Tibial nerve (tissue), 4 donors: ENCODE measurements around the gene RAB40B. TPM values are rescaled to one million over a fixed set of nuclear protein-coding genes. Genes with fewer than 3 reads are reported as not detected.
A peak's percentile ranks its signal among the peaks of the same experiment; 100 is the strongest.

Experiments used
- DNase-seq, 2 donors: peaks; one replicate each; pipeline ENCODE4 v3.0.0-alpha.2; 2019; ENCODE audit warnings: low spot score in 2 of 2
- H3K27ac ChIP-seq, 4 donors: fragments of 200-600 bp; sonication (generic) in 3 of 4; one replicate each; pipeline ENCODE4 v1.5.1; 2017 to 2019; ENCODE audit warnings: mild to moderate bottlenecking in 1 of 4
- H3K27me3 ChIP-seq, 2 donors: fragments of 200-600 bp; sonication (generic) in 1 of 2; one replicate each; pipeline versions ENCODE4 v1.5.1 to v1.6.0; 2017 to 2019
- H3K36me3 ChIP-seq, 3 donors: fragments of 200-600 bp; sonication (generic); one replicate each; pipeline ENCODE4 v1.5.1; 2018 to 2019
- H3K4me1 ChIP-seq, 4 donors: fragments of 200-600 bp; sonication (generic) in 3 of 4; one replicate each; pipeline ENCODE4 v1.5.1; 2017 to 2019
- H3K4me3 ChIP-seq, 4 donors: fragments of 200-600 bp; sonication (generic) in 3 of 4; one replicate each; pipeline ENCODE4 v1.5.1; 2017 to 2019; ENCODE audit warnings: mild to moderate bottlenecking in 1 of 4, moderate library complexity in 1 of 4
- H3K9me3 ChIP-seq, 4 donors: fragments of 200-600 bp; sonication (generic) in 3 of 4; one replicate each; pipeline ENCODE4 v1.5.1; 2017 to 2019
- CTCF ChIP-seq, 5 experiments: fragments of 200-600 bp in 3 of 5; fragments of 450-650 bp in 2 of 5; sonication (generic) in 3 of 5; IDR thresholded peaks; one replicate each; pipeline ENCODE4 v1.5.1; 2016 to 2019; ENCODE audit warnings: antibody characterized with exemption in 5 of 5, mild to moderate bottlenecking in 3 of 5, moderate library complexity in 2 of 5
- EP300 ChIP-seq, 2 donors: sonication (generic); formaldehyde crosslinking; IDR thresholded peaks; one replicate each; pipeline ENCODE4 v1.6.1; 2017; ENCODE audit warnings: antibody characterized with exemption in 2 of 2, mild to moderate bottlenecking in 1 of 2
- POLR2A ChIP-seq, 2 donors: fragments of 450-650 bp; IDR thresholded peaks; one replicate each; pipeline ENCODE4 v1.6.1; 2017; ENCODE audit warnings: antibody characterized with exemption in 2 of 2, mild to moderate bottlenecking in 2 of 2, moderate library complexity in 2 of 2
- WGBS, 2 donors: methylation state at CpG; one replicate each; pipeline ENCODE4 v1.1.5; 2018; 5-methylcytosine and 5-hydroxymethylcytosine counted together
- total RNA-seq, 4 donors: library from RNA; depleted of rRNA; stranded (reverse); fragments of >200 nt; gene quantifications; one replicate each; pipeline ENCODE4 v1.1.0, GENCODE V29; 2016

The RAB40B gene
- total RNA-seq, 4 donors from 2014 or later, result 27.3 to 39.0 (median 36.7) TPM

GRCh38 chr17:82649501-82650261 is 48.8 kb downstream of the RAB40B start:
- peaks cover 0 to 13% (median 0%) of the 10 kb centered on the region in 3 donors for H3K36me3 ChIP-seq
- peak overlapping the region in 3 of 4 donors; percentile 78 to 90 (median 85) for H3K27ac ChIP-seq
- TF ChIP-seq CTCF (IDR thresholded peaks at IDR 0.05) (no peak), EP300 (IDR thresholded peaks at IDR 0.05) (no peak), POLR2A (IDR thresholded peaks at IDR 0.05) (no peak)
- no peaks in the 10 kb centered on the region for H3K27me3 ChIP-seq
- 82 to 84% methylated on average over 20 to 22 of the region's 22 CpGs for WGBS, 2 donors
- no peak for DNase-seq
- H3K9me3 ChIP-seq, result no peaks in the 10 kb centered on the region
- peaks cover 0 to 28% (median 19%) of the 10 kb centered on the region in 4 donors for H3K4me1 ChIP-seq
- H3K4me3 ChIP-seq, result no peak overlapping the region

- H3K27me3 ChIP-seq, result no peaks in the 10 kb centered on the region
- no peak for TF ChIP-seq CTCF (IDR thresholded peaks at IDR 0.05)
- TF ChIP-seq EP300 (IDR thresholded peaks at IDR 0.05), result no peak
- TF ChIP-seq POLR2A (IDR thresholded peaks at IDR 0.05), result no peak
- H3K4me1 ChIP-seq, result peaks cover 0 to 32% (median 19%) of the 10 kb centered on the region in 4 donors
- WGBS, 2 donors, result 0 to 4% methylated on average over 13 to 22 of the region's 37 CpGs
- H3K36me3 ChIP-seq, result peaks cover 0 to 12% (median 0%) of the 10 kb centered on the region in 3 donors
- peak overlapping the region; percentile 20 to 53 (median 31) for H3K4me3 ChIP-seq
- no peaks in the 10 kb centered on the region for H3K9me3 ChIP-seq
- DNase-seq, result peak in 1 of 2 donors; percentile 34
- H3K27ac ChIP-seq, result peak overlapping the region; percentile 74 to 90 (median 82)
These were observed 49.7 kb downstream of the RAB40B start for GRCh38 chr17:82648742-82649331.

GRCh38 chr17:82648165-82648668 is 50.3 kb downstream of the RAB40B start, which contains the start of gene WDR45B:
TSS of gene WDR45B (minus strand) at chr17:82648444. CDS start at chr17:82648340, 104 bp downstream.
- Histone ChIP-seq H3K9me3 (no peaks in the 10 kb centered on the region), H3K27me3 (no peaks in the 10 kb centered on the region), H3K4me3 (peak within 1 kb of the TSS; percentile 83 to 100 (median 93)), H3K4me1 (peaks cover 0 to 37% (median 19%) of the 10 kb centered on the region in 4 donors), H3K36me3 (peaks cover 0 to 14% (median 0%) of the 10 kb centered on the region in 3 donors), H3K27ac (peak within 1 kb of the TSS; percentile 98 to 100 (median 99))
- peak; percentile 83 to 87 for DNase-seq
- 0 to 1% methylated on average over 32 to 37 of the region's 67 CpGs for WGBS, 2 donors
- TF ChIP-seq EP300 (IDR thresholded peaks at IDR 0.05), result peak; percentile 57 to 99
- TF ChIP-seq POLR2A (IDR thresholded peaks at IDR 0.05), result peak; percentile 93 to 99
- peak in 1 of 5 experiments; percentile 59 for TF ChIP-seq CTCF (IDR thresholded peaks at IDR 0.05)

GRCh38 chr17:82647593-82648164 is 50.8 kb downstream of the RAB40B start:
- no peak for DNase-seq
- peak overlapping the region; percentile 83 to 100 (median 93) for H3K4me3 ChIP-seq
- 0% methylated on average over 12 to 45 of the region's 54 CpGs for WGBS, 2 donors
- H3K9me3 ChIP-seq, result no peaks in the 10 kb centered on the region
- no peaks in the 10 kb centered on the region for H3K27me3 ChIP-seq
- peaks cover 0 to 43% (median 19%) of the 10 kb centered on the region in 4 donors for H3K4me1 ChIP-seq
- peak overlapping the region; percentile 98 to 100 (median 99) for H3K27ac ChIP-seq
- TF ChIP-seq CTCF (IDR thresholded peaks at IDR 0.05), result peak in 1 of 5 experiments; percentile 21
- no peak for TF ChIP-seq POLR2A (IDR thresholded peaks at IDR 0.05)
- H3K36me3 ChIP-seq, result peaks cover 0 to 19% (median 0%) of the 10 kb centered on the region in 3 donors
